Adrenal gland (tissue), 5 donors: Measurements from ENCODE around the gene RFPL1.

Experiments
- POLR2A ChIP-seq, 2 donors: fragments of 450-650 bp; IDR thresholded peaks; one replicate each; pipeline ENCODE4 v1.6.1; 2017; ENCODE audit warnings: antibody characterized with exemption in 2 of 2, mild to moderate bottlenecking in 2 of 2, moderate library complexity in 1 of 2
- TF ChIP-seq, protein P1 (sequence below), 6 experiments: fragments of 450-650 bp in 4 of 6; fragments of 200-600 bp in 2 of 6; sonication (generic) in 1 of 6; IDR thresholded peaks; 1 replicate in 5 of 6; 2 replicates in 1 of 6; pipeline versions ENCODE4 v1.5.1 to v1.8.0; 2016 to 2021; ENCODE audit warnings: antibody characterized with exemption in 6 of 6, mild to moderate bottlenecking in 2 of 6, moderate library complexity in 1 of 6
- donor health status: DM: no; HTN: no; CAD: no.

- TF ChIP-seq POLR2A (IDR thresholded peaks at IDR 0.05) = no peak
- TF ChIP-seq, protein P1, sequence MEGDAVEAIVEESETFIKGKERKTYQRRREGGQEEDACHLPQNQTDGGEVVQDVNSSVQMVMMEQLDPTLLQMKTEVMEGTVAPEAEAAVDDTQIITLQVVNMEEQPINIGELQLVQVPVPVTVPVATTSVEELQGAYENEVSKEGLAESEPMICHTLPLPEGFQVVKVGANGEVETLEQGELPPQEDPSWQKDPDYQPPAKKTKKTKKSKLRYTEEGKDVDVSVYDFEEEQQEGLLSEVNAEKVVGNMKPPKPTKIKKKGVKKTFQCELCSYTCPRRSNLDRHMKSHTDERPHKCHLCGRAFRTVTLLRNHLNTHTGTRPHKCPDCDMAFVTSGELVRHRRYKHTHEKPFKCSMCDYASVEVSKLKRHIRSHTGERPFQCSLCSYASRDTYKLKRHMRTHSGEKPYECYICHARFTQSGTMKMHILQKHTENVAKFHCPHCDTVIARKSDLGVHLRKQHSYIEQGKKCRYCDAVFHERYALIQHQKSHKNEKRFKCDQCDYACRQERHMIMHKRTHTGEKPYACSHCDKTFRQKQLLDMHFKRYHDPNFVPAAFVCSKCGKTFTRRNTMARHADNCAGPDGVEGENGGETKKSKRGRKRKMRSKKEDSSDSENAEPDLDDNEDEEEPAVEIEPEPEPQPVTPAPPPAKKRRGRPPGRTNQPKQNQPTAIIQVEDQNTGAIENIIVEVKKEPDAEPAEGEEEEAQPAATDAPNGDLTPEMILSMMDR (IDR thresholded peaks at IDR 0.05) = no peak
Measured at GRCh38 chr22:29400576-29400975, 37.8 kb upstream of the RFPL1 start.
